Neural cell (in vitro differentiated cells): ENCODE data around the gene RC3H2. TPM values are rescaled to one million over a fixed set of nuclear protein-coding genes. Genes with fewer than 3 reads are reported as not detected.

Experiments
- H2AFZ ChIP-seq: fragments of 200-600, 300-800 bp; sonication (generic), shearing (Covaris generic); 2 replicates; pipeline ENCODE4 v1.6.0; 2014; ENCODE audit warnings: low read depth, mild to moderate bottlenecking, antibody characterized with exemption, low read length, moderate library complexity
- H3F3A ChIP-seq: fragments of 200-600 bp; shearing (Covaris generic); 2 replicates; pipeline ENCODE4 v1.6.1; 2016; ENCODE audit warnings: mild to moderate bottlenecking, moderate library complexity, mixed read lengths, antibody characterized with exemption, low read length; ENCODE audit not compliant: insufficient read depth, poor library complexity, severe bottlenecking
- H3K27ac ChIP-seq: fragments of 200-600, 300-800 bp; sonication (generic), shearing (Covaris generic); 2 replicates; pipeline ENCODE4 v1.5.1; 2014; ENCODE audit warnings: mild to moderate bottlenecking, low read length, moderate library complexity
- H3K27me3 ChIP-seq: fragments of 300-800, 200-600 bp; sonication (generic), shearing (Covaris generic); 2 replicates; pipeline ENCODE4 v1.6.0; 2014; ENCODE audit warnings: mild to moderate bottlenecking, low read depth, low read length, moderate library complexity; ENCODE audit not compliant: insufficient read depth
- H3K36me3 ChIP-seq: fragments of 300-800, 200-600 bp; sonication (generic), shearing (Covaris generic); 2 replicates; pipeline ENCODE4 v1.5.1; 2014; ENCODE audit warnings: mild to moderate bottlenecking, antibody characterized with exemption, low read length, moderate library complexity; ENCODE audit not compliant: insufficient read depth
- H3K4me2 ChIP-seq: fragments of 300-800, 200-600 bp; sonication (generic), shearing (Covaris generic); 2 replicates; pipeline ENCODE4 v1.6.0; 2014; ENCODE audit warnings: mild to moderate bottlenecking, low read length
- H3K4me3 ChIP-seq: fragments of 300-800, 200-600 bp; sonication (generic), shearing (Covaris generic); 2 replicates; pipeline ENCODE4 v1.5.1; 2014; ENCODE audit warnings: mild to moderate bottlenecking, low read length, moderate library complexity
- H3K79me2 ChIP-seq: fragments of 200-600 bp; shearing (Covaris generic); replicated peaks from 2 replicates; pipeline ENCODE4 v1.6.0; 2014; ENCODE audit warnings: mild to moderate bottlenecking, low read length, moderate library complexity; ENCODE audit not compliant: insufficient read depth
- H3K9ac ChIP-seq: fragments of 300-800, 200-600 bp; sonication (generic), shearing (Covaris generic); 2 replicates; pipeline ENCODE4 v1.6.1; 2016; ENCODE audit warnings: mild to moderate bottlenecking, low read length, mixed read lengths
- H3K9me2 ChIP-seq: fragments of 200-600 bp; shearing (Covaris generic); 2 replicates; pipeline ENCODE4 v1.6.1; 2016; ENCODE audit warnings: mild to moderate bottlenecking, low read length, mixed read lengths; ENCODE audit not compliant: insufficient read depth
- H3K9me3 ChIP-seq: fragments of 200-600, 300-800 bp; sonication (generic), shearing (Covaris generic); 2 replicates; pipeline ENCODE4 v1.6.1; 2016; ENCODE audit warnings: mild to moderate bottlenecking, mixed run types, low read length, moderate library complexity, mixed read lengths
- H4K20me1 ChIP-seq: fragments of 200-600 bp; shearing (Covaris generic); 2 replicates; pipeline ENCODE4 v1.6.1; 2016; ENCODE audit warnings: mild to moderate bottlenecking, mixed run types; ENCODE audit not compliant: insufficient read depth
- CTCF ChIP-seq: fragments of 450-650 bp; IDR thresholded peaks from 2 replicates; pipeline ENCODE4 v1.5.1; 2014; ENCODE audit warnings: antibody characterized with exemption, mild to moderate bottlenecking, moderate library complexity; ENCODE audit not compliant: poor library complexity, severe bottlenecking
- EP300 ChIP-seq: fragments of 450-650 bp; conservative IDR thresholded peaks from 2 replicates; pipeline ENCODE4 v1.6.1; 2014; ENCODE audit warnings: antibody characterized with exemption, mild to moderate bottlenecking, moderate library complexity; ENCODE audit not compliant: poor library complexity, severe bottlenecking
- EZH2 ChIP-seq: fragments of 200-600, 300-800 bp; shearing (Covaris generic), sonication (generic); IDR thresholded peaks from 2 replicates; pipeline ENCODE4 v1.6.1; 2014; ENCODE audit warnings: antibody characterized with exemption, low read length, borderline replicate concordance, mild to moderate bottlenecking; ENCODE audit not compliant: insufficient read depth, poor library complexity, severe bottlenecking
- MXI1 ChIP-seq: fragments of 450-650 bp; conservative IDR thresholded peaks from 2 replicates; pipeline ENCODE4 v1.6.1; 2014; ENCODE audit warnings: antibody characterized with exemption, mild to moderate bottlenecking; ENCODE audit not compliant: poor library complexity, severe bottlenecking
- POLR2AphosphoS5 ChIP-seq: IDR thresholded peaks from 2 replicates; pipeline ENCODE4 v1.6.1; 2012
- RAD21 ChIP-seq: fragments of 450-650 bp; conservative IDR thresholded peaks from 2 replicates; pipeline ENCODE4 v1.6.1; 2014; ENCODE audit warnings: antibody characterized with exemption, mild to moderate bottlenecking, moderate library complexity
- REST ChIP-seq: IDR thresholded peaks from 2 replicates; pipeline ENCODE4 v1.6.1; 2012; ENCODE audit warnings: borderline replicate concordance
- SMC3 ChIP-seq: fragments of 450-650 bp; conservative IDR thresholded peaks from 2 replicates; pipeline ENCODE4 v1.6.1; 2014; ENCODE audit warnings: antibody characterized with exemption, mild to moderate bottlenecking, moderate library complexity; ENCODE audit not compliant: poor library complexity
- TAF1 ChIP-seq: IDR thresholded peaks from 2 replicates; pipeline ENCODE4 v1.6.1; 2012; ENCODE audit warnings: low read depth
- polyA plus RNA-seq: library from polyadenylated mRNA; depleted of rRNA; stranded (reverse); fragments of >200 nt; gene quantifications from 2 replicates; pipeline ENCODE4 v1.2.3, GENCODE V29; 2014

RC3H2 gene
- polyA plus RNA-seq, 1 donor from 2014 or later = 34.8 TPM

GRCh38 chr9:122822056-122822455 lies 83.1 kb downstream of the RC3H2 start:
- Histone ChIP-seq H4K20me1 (no peaks in the 10 kb centered on the region), H3K27ac (no peak overlapping the region), H3K4me3 (no peak overlapping the region)

GRCh38 chr9:122821278-122821943 lies 83.7 kb downstream of the RC3H2 start:
- no peaks in the 10 kb centered on the region for H3K36me3 ChIP-seq
- no peaks in the 10 kb centered on the region for H3K9me2 ChIP-seq
- H4K20me1 ChIP-seq = no peaks in the 10 kb centered on the region
- H3K79me2 ChIP-seq = peaks cover 19% of the 10 kb centered on the region
- no peaks in the 10 kb centered on the region for H3K9me3 ChIP-seq
- H2AFZ ChIP-seq = no peak overlapping the region
- no peak overlapping the region for H3K4me3 ChIP-seq
- no peaks in the 10 kb centered on the region for H3K27me3 ChIP-seq
- no peak overlapping the region for H3K9ac ChIP-seq
- no peak overlapping the region for H3K4me2 ChIP-seq
- no peak overlapping the region for H3K27ac ChIP-seq
- H3F3A ChIP-seq = no peaks in the 10 kb centered on the region
- no peak for TF ChIP-seq EZH2
- no peak for TF ChIP-seq REST
- no peak for TF ChIP-seq EP300
- TF ChIP-seq CTCF = no peak

More at GRCh38 chr9:122822056-122822455, 83.1 kb downstream of the RC3H2 start:
- no peak overlapping the region for H3K4me2 ChIP-seq
- no peaks in the 10 kb centered on the region for H3F3A ChIP-seq
- no peak overlapping the region for H2AFZ ChIP-seq
- H3K79me2 ChIP-seq = peaks cover 25% of the 10 kb centered on the region
- H3K9me3 ChIP-seq = no peaks in the 10 kb centered on the region
- no peak for TF ChIP-seq MXI1
- no peak for TF ChIP-seq EZH2
- no peak for TF ChIP-seq TAF1
- no peak for TF ChIP-seq POLR2AphosphoS5
- no peak for TF ChIP-seq REST
- no peak for TF ChIP-seq SMC3
- no peak for TF ChIP-seq CTCF
- no peak for TF ChIP-seq EP300
- TF ChIP-seq RAD21 = no peak
- no peak overlapping the region for H3K9ac ChIP-seq
- H3K36me3 ChIP-seq = no peaks in the 10 kb centered on the region
- H3K9me2 ChIP-seq = no peaks in the 10 kb centered on the region
- no peaks in the 10 kb centered on the region for H3K27me3 ChIP-seq
